Esophagus squamous epithelium (tissue), 4 donors: Measurements from ENCODE around the gene LIMS1.

ENCODE experiments used
- CTCF ChIP-seq, 6 experiments: fragments of 450-650 bp in 4 of 6; fragments of 200-600 bp in 2 of 6; sonication (generic) in 2 of 6; IDR thresholded peaks; one replicate each; pipeline ENCODE4 v1.5.1; 2016 to 2019; ENCODE audit warnings: antibody characterized with exemption in 6 of 6, mild to moderate bottlenecking in 4 of 6, moderate library complexity in 4 of 6
- POLR2A ChIP-seq, 4 donors: fragments of 450-650 bp; IDR thresholded peaks; one replicate each; pipeline ENCODE4 v1.6.1; 2017; ENCODE audit warnings: antibody characterized with exemption in 4 of 4, mild to moderate bottlenecking in 4 of 4, moderate library complexity in 3 of 4

- TF ChIP-seq CTCF (IDR thresholded peaks at IDR 0.05) (no peak), POLR2A (IDR thresholded peaks at IDR 0.05) (no peak)
Observed at GRCh38 chr2:108531674-108532055, 2.6 kb upstream of the LIMS1 start.
